NOMO-1 treated with dmso at 0.1 percent for 144 hours (cell line): ENCODE results near the gene UTP4.
A peak's percentile ranks its signal among the peaks of the same experiment; 100 is the strongest.

Experiments used
- DNase-seq: peaks from one replicate; lab custom pipeline; 2025; ENCODE audit not compliant: unreplicated experiment; lab: John Stamatoyannopoulos, UW

The UTP4 gene

GRCh38 chr16:69171325-69172084, 39.1 kb downstream of the UTP4 start:
- peak; percentile 5 for DNase-seq

- no peak for DNase-seq
These were observed 43.8 kb downstream of the UTP4 start for GRCh38 chr16:69176033-69176800.

- peak; percentile 23 for DNase-seq
These were observed 47.0 kb downstream of the UTP4 start for GRCh38 chr16:69179328-69180010.

- no peak for DNase-seq
These were observed 47.5 kb downstream of the UTP4 start for GRCh38 chr16:69180011-69180338.

GRCh38 chr16:69182730-69183416, 50.4 kb downstream of the UTP4 start:
- DNase-seq, result no peak

- peak; percentile 93 for DNase-seq
These were observed 54.4 kb downstream of the UTP4 start, which contains the start of gene SNTB2 for GRCh38 chr16:69186642-69187445. Gene SNTB2, plus strand, starts transcription at chr16:69187164. Its CDS starts 3 bp downstream, at chr16:69187167.

GRCh38 chr16:69187446-69188235, 55.2 kb downstream of the UTP4 start:
- DNase-seq, result no peak

GRCh38 chr16:69188236-69188549, 55.7 kb downstream of the UTP4 start:
- no peak for DNase-seq

GRCh38 chr16:69188716-69189115, 56.3 kb downstream of the UTP4 start:
- DNase-seq, result no peak

- DNase-seq, result no peak
These were observed 57.7 kb downstream of the UTP4 start for GRCh38 chr16:69190046-69190588.

- peak; percentile 72 for DNase-seq
These were observed 58.1 kb downstream of the UTP4 start for GRCh38 chr16:69190598-69190997.

GRCh38 chr16:69191136-69191535, 58.7 kb downstream of the UTP4 start:
- DNase-seq, result no peak

GRCh38 chr16:69193855-69194254, 61.4 kb downstream of the UTP4 start:
- no peak for DNase-seq

- DNase-seq, result no peak
These were observed 62.0 kb downstream of the UTP4 start for GRCh38 chr16:69194488-69194887.

GRCh38 chr16:69195369-69196029, 63.0 kb downstream of the UTP4 start:
- DNase-seq, result no peak

GRCh38 chr16:69197573-69197972, 65.1 kb downstream of the UTP4 start:
- DNase-seq, result no peak

GRCh38 chr16:69199382-69199781, 66.9 kb downstream of the UTP4 start:
- peak; percentile 6 for DNase-seq

GRCh38 chr16:69201291-69201690, 68.8 kb downstream of the UTP4 start:
- DNase-seq, result no peak

- DNase-seq, result no peak
These were observed 69.3 kb downstream of the UTP4 start for GRCh38 chr16:69201787-69202186.
